GM19463 (cell line): Measurements from ENCODE around the gene PLXDC2.
A peak's percentile ranks its signal among the peaks of the same experiment; 100 is the strongest.

Experiments used
- ATAC-seq: cut with Tn5 transposase; IDR thresholded peaks from one replicate; pipeline ENCODE4 v1.9.1; 2021; ENCODE audit warnings: mild to moderate bottlenecking, moderate library complexity; ENCODE audit not compliant: unreplicated experiment

Gene PLXDC2

DNA sequence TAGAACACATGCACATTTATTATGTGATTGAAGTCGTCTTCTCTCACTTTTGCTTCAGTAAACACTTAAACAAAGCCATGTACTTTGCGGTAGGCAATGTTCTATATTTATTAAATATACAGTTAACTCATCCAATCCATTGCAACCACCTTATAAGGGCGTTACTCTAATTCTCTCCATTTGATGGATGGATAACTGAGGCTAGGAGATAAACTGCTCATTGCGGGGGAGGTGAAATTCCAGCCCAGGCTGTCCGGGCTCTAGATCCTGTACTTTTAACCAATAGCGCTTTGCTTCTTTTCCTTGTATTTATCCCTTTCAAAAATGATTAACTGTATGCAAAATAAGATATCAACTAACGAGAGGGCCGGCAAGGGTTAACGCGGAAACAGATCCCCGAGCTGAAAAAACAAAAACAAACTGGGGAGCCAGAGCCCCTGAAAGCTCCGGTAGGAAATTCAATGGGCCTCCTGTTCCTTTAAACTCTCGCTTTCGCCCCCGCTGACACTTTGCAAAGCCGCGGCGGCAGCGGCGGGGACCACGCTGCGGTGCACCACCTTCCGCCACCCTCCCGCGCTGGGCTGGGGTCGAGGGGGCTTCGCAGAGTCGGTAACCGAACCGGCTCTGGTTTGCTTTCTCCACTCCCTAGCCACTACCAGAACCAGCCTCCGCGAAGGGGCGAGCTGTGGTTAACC is 1.0 kb upstream of the PLXDC2 start:
- ATAC-seq: no peak

DNA sequence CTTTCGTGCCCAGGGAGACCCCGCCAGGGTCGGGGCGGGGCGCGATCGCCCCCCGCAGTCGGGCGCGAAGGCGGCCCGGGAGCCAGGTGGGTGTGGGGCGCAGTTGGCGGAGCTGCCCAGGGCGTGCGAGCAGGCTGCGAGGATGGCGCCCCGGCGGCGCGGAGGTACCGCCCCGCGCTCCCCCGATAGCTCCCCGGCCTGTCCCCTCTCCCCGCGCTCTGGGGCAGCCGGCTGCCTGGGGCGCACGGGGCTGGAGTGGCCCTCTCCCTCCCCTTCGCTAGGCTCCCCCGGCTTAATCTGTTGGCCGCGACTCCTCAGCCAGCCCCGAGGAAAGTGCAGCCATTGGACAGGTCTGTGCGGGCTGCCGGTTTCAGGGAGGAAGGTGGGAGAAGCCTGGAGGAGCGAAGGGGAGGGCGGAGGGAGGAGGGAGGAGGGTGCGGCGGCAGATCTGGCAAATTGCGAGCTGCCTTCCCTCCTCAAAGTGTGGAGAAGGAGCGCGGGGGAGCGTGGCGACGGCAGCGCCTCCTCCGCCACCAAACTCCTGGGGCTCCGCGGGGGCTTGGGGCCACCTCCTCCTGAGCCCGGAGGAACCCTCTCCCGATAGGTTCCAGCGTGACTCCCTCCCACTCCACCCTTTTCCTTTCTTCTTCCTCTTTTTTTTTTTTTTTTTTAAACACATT is 361 bp upstream of the PLXDC2 start:
- peak; percentile 35 for ATAC-seq

DNA sequence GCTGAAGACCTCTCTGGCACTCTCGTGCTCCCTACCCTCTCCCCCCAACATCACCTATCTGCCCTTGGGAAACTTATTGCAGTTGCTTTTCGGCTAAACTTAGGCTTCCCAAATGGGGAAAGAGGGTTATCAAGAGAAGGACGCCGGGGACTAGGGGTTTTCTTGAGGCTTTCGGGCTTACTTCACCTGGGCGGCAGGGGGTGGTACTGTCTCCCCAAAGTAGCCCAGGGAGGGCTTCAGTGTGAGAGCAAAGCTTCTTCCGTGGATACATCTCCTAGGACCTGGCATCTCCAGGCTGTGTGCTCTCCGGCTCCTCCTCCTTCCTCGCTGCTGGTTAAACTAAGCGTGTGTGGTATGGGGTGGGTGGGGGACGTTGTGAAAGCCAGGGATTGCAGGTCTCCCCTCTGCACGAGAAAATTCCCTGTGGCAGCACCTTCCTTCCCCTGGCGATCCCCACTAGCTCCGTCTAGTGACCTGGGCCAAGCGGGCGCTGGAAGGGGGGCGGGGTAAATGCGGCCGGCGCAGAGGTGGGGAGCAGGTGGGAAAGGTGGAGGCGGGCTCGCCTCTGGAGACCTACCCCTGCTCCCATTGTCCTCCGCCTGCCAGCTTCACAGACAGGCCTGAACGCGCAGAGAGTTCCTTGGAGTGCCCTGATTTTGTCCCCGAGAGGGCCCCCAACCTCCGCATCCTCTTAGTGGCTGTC is 1.1 kb downstream of the PLXDC2 start:
- peak; percentile 29 for ATAC-seq

DNA sequence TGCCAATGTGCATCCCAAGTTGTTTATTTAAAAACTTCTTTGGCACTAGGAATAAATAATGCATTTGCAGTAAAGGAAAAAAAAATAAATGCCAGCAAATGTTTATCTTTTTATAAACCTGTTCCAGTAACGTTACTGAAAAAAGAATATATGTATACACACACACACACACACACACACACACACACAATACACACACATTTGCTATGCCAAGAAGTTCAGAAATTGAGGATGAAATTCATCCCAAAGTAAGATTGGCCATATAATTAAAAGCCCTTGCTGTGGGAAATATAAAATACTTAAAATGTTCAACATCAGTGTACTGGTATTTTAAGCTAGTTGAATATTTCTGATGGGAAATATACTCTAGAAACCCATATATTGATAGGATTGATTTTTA is 2.6 kb downstream of the PLXDC2 start:
- no peak for ATAC-seq

DNA sequence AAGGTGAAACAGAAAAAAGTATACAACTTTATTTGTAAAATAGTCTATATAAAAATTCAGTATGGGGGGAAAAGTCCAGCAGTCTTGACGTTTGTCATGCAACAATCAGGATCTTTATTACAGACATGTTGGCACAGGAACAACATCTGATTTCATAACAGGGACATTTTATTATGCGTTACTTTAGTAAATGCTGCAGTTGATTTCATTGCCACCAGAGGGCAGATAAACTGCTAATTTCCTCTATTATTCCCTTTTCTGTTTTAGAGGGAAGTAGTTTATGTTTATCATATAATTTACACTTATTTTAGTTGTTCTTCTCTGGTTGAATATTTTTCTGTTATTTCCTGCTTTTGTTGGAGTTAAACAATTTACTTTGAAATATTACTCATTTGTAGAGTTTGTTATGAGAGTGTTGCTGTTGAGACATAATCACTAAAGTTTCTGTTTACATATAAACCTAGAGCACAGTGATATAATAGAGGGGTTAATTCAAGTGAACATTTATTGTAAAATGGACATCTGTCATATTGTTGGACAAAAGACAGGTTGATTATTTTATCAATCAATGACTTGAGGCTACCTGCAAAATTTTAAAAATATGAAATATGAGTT is 3.3 kb downstream of the PLXDC2 start:
- no peak for ATAC-seq

DNA sequence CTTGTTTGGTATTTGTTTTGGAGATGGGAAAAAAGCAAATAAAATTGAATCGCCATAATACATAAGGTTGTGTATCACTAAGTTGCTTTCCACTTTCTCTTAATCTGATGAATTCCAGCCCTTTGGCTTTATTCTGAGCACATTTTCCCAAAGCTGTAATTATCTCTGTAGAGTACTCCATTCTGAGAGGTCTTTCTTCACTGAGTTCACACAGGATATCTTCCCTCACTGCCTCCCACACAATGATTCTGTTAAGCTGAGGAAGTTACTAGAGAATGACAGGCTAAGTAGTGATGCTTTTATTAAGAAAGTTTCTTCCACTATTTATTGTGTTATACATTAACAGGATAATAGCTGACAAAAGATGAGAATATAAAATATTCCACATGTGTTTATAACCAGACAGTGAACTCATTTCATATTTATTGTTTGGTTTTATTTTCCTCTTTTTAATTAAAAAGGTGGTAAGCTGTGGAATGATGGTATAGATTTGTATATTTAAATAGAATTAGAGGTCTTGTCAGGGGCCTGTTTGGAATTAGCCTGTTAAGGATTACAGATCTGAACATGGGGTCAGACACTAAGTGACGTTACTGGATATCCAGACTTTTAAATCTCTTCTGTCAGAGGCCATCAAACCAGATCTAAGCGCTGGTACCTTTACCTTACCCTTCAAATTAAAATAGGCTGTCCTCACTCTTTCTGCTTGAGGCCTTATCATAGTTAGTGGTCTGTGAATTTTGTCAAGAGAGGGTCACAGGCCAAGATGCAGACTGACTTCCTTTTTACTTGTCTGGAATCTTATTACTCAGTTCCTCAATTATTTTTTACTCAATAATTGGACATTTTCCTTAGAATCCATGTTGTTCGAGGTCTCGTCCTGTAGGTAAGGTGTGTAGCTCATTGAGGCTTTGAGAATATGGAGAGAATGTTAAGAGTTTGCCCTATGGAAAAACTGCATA is 8.4 kb downstream of the PLXDC2 start:
- ATAC-seq: no peak

DNA sequence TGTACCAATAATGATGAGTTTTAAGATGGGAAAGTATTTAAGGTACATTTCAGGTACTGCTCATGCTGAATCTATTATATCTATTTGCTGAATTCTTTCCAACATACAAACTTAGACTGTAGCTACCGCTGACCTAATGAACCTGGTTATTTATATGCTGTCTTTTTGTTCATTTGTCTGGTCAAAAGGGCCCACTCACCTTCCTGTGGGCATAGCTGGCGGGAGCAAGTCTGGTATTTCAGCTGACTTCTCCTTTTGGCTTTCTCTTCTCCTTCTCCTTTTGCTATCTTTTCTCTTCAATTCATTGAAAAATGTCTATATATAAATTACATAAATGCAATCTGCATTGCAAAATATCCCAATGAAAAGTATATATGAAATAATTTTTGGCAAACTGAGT is 9.5 kb downstream of the PLXDC2 start:
- ATAC-seq: no peak

DNA sequence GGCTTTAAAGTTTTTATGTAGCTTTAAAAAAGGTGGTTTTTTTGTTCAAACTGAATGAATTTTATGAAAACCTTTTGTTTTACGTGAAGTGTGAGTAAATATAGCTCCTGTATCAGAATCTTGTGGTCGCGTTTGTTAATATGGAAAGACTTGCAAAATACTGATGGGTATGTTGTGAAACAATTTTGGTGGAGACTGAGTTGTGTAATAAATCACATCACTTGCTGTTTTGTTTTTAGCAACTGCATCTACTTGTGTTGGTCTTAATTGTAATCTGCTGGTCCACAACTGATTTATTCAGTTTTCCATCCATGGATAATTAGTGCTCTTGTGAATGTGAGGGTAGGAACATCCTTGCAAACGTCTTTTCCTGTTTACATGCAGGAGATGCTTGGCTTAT is 10.5 kb downstream of the PLXDC2 start:
- ATAC-seq: no peak

DNA sequence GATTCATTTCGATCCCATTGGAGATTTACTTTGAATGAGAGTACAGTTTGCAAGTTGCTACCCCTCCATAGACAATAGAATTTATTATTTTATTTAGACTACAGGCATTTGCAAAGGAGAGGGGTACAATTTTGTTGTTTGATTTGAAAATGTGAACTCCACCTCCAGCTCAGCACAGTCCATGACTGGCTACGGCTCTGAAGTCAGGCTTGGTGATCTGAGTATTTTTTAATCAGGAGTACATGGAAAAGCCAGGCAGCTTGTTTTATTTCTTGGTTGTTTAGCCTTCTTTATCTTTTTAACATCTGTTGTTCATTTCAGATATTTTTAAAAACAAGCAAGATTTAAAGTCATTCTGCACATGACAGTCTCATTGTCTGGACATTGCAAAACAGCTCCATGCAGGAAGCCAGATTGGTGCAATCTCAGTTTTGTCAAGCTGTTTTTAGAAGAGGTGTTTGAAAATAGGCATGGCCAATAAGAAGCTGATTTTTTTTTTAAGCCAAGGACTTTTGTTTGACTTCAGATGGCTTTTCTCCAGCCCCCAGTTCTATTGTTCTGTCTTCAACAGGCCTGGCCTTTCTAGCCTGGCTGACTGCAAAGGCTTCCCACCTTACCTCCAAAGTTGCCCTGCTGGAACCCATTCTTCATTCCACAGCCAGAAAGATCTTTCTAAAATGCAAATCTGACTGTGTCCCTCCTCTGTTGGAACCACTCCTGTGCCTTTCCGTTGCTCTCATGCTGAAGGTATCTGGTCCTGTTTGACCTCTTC is 12.2 kb downstream of the PLXDC2 start:
- ATAC-seq: no peak

DNA sequence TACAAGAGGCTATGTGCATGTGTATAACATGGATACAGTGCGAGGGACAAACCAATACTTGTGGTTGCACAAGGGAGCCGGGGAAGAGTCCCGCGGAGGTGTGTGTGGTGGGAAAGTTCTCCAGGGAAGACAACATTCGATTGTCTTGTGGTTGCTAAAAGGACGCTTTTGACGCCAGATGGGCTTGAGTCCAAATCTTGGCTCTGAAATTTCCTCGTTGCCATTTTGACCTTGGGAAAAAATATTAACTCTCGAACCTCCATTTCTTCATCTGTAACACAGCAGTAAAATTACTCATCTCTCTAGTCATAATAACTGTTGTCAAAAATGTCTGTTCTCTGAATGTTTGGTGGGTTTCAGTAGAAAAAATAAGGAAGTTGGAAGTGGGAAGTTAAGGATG is 16.5 kb downstream of the PLXDC2 start:
- no peak for ATAC-seq

DNA sequence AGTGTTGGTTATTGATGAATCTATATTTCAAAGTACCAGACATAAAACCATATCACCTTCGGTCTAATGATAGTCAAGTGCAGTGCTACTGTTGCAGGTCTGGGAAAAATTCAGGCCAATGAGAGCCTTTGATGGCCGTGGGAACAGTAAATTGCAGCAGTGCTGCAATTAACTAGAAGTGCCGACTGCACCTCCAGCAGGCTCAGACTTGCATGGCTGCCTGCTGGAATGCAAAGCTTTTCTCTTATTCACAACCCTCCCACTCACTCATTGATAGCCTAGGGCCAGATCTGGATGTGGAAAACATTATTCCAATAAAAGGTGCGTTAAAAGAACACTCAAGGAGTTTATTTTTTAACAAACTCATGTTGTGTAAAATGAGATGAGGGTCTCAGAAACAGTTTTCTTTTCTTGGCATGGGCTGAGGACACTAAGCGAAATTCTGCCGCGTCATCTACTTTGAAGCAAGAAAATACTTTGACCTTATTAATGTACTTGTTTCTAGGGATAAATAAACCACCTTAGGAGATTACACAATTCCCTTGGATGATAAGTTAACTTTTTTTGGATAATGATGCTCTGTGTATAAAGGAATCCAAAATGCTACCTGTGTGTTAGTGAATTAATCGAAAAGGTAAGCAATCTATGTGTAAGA is 17.1 kb downstream of the PLXDC2 start:
- no peak for ATAC-seq

DNA sequence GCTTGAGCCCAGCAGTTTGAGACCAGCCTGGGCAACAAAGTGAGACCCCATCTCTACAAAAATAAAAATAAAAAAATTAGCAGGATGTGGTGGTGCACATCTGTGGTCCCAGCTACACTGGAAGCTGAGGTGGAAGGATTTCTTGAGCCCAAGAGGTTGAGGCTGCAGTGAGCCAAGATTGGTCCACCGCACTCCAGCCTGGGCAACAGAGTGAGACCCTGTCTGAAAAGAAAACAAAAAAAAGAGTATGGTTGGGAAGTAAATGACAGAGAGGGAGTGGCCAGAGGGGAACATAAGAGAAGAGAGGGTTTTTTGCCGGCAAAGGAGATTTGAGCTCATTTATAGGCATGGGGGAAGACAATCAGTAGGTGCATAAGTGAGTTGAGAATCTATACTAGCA is 19.7 kb downstream of the PLXDC2 start:
- no peak for ATAC-seq

DNA sequence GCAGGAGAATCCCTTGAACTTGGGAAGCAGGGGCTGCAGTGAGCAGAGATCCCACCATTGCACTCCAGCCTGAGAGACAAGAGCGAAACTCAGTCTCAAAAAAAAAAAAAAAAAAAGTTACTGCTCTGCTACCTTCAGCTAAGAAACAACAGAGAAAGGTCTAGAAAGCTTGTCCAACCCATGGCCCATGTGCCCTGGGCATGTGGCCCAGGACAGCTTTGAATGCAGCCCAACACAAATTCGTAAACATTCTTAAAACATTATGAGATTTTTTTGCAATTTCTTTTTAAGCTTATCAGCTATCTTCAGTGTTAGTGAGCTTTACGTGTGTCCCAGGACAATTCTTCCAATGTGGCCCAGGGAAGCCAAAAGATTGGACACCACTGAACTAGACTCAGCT is 22.9 kb downstream of the PLXDC2 start:
- no peak for ATAC-seq

DNA sequence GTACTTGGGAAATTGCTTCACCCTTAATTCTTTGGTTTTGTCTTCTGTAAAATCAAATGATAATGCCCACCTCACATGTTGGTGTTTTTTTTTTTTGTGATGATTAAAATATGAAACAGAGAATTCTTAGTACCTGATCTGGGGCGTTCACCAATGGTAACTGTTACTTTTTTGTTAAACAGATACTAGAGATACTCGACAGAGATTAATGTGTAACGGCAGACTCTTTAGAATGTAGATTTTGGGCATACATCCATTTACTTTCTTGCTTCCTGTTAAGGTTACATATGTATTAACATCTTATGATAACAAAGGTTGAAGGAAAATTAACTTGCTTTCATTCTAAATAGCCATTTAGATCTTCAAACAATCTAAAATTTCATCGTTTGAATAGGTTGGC is 23.3 kb downstream of the PLXDC2 start:
- no peak for ATAC-seq

DNA sequence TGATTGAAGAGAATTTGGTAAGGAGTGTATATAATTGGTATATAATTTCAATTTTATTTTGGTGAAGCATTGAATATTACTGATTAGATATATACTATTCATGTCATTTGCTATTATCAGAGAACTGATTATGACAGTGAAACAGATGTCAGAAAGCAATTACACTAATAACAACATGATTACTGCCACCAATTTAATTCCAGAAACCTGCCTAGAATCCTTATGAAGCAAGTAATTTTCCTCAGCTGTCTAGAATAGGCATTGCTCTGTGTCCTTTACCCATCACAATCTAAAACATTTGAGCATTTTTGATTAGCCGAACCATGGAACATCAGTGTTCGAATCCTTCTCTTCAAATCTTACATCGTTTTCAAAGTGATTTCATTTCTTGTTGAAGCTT is 24.5 kb downstream of the PLXDC2 start:
- no peak for ATAC-seq

DNA sequence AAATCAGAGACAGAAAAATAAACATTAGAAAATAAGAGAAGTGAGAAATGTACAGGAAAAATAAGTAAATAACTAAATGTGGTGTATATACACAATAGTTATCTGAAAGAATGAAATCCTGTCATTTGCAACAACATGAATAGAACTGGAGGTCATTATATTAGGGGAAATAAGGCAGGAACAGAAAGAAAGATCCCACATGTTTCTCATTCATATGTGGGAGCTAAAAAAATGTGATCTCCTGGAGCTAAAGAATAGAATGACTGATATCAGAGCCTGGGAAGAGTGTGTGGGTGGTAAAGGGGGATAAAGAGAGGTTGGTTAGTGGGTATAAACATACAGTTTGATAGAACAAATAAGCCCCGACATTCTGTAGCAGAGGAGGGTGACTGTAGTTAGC is 27.3 kb downstream of the PLXDC2 start:
- ATAC-seq: no peak

DNA sequence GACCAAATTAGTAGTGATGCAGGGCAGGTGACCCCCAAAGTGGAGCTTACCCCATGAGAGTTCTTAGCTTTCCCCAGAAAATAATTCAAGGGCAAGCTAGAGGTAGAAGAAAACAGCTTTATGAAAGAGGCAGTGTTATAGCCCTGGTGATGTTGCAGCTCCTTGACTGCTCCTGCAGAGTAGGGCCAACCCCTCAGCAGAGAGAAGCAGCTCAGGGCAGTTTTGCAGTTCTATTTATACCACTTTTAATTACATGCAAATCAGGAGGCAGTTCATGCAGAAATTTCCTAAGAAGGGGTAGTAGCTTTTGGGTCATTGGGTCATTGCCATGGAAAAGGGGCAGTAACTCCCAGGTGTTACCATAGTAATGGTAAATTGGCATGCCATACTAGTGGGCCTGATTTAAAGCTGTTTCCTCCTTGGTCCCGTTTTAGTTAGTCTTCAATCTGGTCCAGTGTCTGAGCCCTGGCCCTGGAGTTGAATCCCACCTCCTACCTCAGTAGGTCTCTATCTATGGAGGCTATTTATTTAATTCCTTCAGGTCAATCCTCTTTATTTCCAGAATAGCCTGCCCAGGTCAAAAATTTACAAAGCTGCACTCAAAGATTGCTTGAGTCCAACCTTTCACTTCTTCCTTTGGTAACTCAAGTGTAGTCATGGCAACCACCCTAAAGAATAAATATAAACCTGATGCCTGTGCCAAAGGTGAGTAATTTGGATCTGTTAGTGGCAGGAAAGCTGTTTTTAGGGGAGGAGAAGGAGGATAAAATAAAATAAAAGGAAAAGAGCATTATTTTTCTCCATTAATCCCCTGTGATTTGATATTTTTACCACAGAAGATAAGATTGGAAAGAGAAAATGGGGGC is 29.5 kb downstream of the PLXDC2 start:
- ATAC-seq: no peak

DNA sequence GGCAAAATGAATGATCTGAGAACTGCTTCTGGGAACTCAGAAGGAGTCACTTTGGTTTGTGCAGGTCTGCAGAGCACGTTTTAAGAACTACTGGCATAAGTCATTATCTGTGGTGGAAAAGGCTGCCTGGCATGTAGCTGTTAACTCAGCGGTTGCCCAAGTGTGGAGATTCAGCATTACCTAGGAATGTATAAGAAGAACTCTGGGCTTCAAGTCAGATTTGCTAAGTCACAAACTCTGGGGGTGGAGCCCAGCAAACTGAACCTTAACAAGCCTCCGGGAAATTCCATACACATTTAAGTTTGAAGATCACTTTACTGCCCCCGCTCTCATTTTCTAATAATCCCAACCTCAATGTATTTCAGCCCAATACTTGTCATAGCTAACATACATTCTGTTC is 31.1 kb downstream of the PLXDC2 start:
- ATAC-seq: no peak
